GM21367 (cell line): Measurements from ENCODE around the gene DYNC1I2.
A peak's percentile ranks its signal among the peaks of the same experiment; 100 is the strongest.

Experiments
- ATAC-seq: cut with Tn5 transposase; IDR thresholded peaks from one replicate; pipeline ENCODE4 v1.9.1; 2021; ENCODE audit not compliant: unreplicated experiment

DYNC1I2 gene

DNA sequence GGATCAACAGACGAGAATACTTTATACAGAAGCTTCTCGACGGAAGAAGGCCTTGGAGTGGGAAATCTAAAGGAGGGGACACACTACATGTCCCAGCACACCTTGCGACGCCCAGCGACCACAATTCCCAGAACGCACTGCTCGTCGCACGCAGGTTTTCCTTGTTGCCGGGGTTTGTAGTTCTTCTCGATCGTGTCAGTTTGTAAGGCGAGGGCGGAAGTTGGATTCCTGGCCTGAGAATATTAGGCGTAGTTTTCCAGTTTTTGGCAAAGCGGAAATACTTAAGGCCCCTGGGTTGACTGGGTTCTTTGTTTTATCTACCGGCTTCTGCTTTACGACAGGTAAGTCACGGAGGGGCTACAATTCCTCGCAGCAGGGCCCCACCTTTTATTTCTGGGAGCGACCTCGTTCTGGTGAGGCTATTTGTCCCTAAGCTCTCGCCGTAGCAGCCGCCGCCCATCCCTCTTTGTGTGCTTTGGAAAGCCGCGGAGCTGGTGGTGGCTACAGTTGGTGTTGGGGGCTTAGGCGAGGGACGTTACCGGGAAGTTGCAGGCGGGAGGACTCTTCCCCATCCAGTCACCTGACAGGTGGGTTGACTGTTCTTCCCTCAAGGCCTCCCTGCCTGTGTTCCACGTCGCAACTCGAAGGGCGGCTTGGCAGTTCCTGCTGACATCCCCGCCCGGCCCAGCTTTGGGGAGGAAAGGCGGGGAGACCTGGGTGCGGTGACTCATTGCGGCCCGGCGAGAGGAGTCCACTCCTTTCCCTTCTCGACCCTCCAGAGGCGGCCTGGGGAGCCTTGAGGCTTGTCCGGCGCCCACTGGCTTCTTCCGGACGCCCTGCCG, at the start of gene DYNC1I2:
Gene DYNC1I2 (plus strand): TSS at position 183 of the 842 bp plus-strand sequence. CDS start 2,687 bp downstream, outside the sequence.
- peak; percentile 83 for ATAC-seq

- ATAC-seq: no peak
Observed at GRCh38 chr2:171651667-171652415, 35.4 kb upstream of the DYNC1I2 start.

DNA sequence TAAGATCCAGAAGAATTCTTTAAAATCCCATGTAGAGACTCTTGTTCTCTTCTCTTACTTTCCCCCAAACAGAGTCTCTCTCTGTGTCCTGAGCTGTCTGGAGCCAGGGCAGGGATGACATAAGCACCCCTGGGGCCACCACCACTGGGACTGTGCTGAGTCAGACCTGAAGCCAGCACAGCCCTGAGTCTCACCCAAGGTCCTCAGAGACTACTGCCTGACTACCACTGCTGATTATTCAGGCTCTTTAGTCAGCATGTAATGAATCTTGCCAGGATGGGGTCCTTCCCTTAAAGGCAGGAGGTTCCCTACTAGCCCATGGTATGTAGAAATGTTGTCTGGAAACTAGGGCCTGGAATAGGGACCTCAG, 34.9 kb upstream of the DYNC1I2 start:
- peak; percentile 78 for ATAC-seq

DNA sequence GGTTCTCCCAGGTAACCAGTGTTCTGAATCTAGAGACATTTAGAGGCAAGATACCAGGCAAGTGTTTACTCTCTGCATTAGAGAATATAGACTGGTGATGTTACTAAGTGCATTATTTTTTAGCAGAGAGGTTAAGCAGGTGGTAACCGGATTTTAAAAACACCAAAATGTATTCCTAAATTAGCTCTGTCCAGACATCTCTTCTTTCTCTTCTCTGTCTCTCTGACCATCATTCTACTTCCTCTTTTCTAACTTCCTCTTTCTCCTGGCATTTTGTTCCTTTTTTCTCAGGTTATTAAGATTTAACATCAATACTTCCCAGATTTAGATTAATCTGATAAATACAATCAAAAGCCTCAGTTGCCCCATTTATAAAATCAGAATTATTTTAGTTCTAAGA, 31.7 kb upstream of the DYNC1I2 start:
- ATAC-seq: no peak

GRCh38 chr2:171667041-171667440, 20.2 kb upstream of the DYNC1I2 start:
- no peak for ATAC-seq

DNA sequence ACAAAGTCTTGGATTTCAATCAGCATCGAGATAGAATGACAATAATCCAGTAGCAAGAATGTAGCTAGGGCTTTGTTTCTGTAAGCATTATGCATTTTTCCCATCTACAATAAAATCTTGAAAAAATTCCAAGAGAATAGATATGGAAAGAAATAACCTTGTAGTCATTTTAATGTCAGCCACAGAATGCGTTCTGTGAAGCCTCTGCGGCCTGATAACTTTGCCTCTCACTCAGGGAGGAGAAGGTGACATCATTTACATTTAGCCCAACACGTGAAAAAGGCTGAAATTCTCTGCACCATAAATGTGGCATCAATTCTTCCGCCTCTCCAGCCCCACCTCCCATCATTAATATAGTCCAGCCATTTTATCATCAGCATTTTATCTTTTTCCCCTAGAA, 19.1 kb upstream of the DYNC1I2 start:
- no peak for ATAC-seq

- no peak for ATAC-seq
Observed at GRCh38 chr2:171669121-171669520, 18.1 kb upstream of the DYNC1I2 start.

DNA sequence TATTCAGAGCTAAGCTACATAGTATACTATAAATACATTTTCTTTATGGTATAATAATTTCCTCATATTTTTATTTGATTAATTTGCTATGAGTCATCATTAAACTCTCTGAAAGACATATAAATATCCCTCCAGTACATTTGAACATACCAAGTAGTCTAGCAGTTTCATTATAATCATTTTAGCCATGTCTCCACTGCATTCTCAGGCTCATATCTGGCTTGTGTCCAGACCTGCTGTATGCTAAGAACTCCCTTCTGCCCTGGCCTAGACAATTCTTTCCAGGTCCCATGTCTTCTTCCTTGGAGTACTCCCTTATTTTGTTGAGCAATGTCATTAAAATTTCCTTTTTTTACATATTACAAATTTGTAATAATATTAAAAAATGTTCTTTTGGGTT, 16.6 kb upstream of the DYNC1I2 start:
- ATAC-seq: no peak

GRCh38 chr2:171671867-171672266, 15.4 kb upstream of the DYNC1I2 start:
- no peak for ATAC-seq

DNA sequence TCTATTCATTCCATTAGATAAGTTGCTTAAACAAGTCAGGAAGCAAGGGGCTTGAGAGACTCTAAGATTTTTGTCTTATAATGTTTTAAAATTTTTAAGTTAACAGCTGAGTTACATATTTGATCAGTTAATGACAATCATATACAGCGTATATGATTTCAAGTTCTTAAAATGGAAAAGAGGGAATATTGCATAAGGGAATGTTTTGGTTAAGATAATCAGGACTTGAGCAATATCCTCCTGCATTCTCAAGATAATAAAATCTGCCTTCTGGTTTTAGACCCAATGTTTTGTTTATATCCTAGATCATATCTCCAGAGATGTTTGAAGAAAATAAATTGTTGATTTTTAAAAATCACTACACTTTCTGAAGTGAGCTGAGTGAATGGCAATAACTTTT, 13.4 kb upstream of the DYNC1I2 start:
- no peak for ATAC-seq

GRCh38 chr2:171675810-171676345, 11.4 kb upstream of the DYNC1I2 start:
- ATAC-seq: no peak

GRCh38 chr2:171678619-171679018, 8.7 kb upstream of the DYNC1I2 start:
- ATAC-seq: no peak

GRCh38 chr2:171688129-171688465, 828 bp downstream of the DYNC1I2 start:
- ATAC-seq: no peak

GRCh38 chr2:171692331-171692730, 5.1 kb downstream of the DYNC1I2 start:
- ATAC-seq: no peak

DNA sequence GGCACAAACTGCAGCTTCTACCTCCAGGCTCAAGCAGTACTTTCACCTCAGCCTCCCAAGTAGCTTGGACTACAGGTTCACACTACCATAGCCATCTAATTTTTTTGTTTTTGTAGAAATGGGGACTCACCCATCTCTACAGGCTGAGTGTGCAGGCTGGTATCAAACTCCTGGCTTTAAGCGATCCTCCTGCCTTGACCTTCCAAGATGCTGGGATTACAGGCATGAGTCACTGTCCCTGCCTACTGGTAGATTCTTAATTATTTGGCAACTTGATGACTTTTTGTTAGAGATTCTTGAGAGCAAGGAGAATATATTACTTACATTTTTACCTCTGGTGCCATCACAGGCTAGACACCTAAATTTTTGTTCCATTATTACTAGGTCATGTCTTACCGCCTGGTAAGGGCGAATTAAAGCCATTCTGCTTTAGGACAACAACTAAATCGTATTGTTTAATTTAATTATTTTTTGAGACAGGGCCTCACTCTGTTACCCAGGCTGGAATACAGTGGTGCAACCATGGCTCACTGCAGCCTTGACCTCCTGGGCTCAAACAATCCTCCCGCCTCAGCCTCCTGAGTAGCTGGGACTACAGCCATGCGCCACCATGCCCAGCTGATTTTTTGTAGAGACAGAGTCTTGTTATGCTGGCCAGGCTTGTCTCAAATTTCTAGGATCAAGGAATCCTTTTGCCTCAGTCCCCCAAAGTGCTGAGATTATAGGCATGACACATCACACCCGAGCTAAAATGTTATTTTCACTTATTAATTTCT, 15.7 kb downstream of the DYNC1I2 start:
- no peak for ATAC-seq

DNA sequence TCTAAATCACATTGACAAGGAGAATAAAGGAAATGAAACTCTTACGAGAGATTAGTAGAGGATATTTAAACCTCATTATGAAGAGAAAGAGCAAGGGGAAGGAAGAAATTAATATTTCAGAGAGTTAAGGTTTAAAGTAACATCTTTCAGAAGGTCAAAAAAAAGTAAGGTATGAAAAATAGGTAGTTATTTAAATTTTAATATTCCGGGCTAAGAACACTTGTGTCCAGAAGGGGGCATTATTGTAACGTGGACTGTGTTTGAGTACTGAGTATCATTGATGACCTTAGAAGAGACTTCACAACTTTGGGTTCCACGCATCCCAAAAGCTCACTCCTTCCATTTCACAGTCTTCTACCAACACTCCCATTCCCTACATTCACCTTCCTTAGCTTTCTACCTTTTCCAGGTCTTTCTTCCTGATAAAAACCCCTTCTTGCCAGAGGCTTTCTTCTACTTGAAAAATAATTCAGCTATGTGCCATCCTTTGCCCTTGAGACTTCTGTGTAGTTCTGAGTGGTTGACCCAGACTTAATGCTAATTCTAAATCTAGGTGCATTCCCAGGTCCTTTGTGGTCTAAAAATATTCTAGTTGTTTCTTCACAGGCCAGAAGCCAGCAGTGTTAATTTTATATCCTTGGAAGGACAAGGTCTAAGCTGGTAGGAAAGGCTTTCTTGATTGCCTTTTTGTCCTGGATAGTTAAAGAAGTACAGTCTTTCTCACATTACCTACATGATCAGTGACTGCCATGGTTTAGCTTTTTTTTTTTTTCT, 16.5 kb downstream of the DYNC1I2 start:
- no peak for ATAC-seq

DNA sequence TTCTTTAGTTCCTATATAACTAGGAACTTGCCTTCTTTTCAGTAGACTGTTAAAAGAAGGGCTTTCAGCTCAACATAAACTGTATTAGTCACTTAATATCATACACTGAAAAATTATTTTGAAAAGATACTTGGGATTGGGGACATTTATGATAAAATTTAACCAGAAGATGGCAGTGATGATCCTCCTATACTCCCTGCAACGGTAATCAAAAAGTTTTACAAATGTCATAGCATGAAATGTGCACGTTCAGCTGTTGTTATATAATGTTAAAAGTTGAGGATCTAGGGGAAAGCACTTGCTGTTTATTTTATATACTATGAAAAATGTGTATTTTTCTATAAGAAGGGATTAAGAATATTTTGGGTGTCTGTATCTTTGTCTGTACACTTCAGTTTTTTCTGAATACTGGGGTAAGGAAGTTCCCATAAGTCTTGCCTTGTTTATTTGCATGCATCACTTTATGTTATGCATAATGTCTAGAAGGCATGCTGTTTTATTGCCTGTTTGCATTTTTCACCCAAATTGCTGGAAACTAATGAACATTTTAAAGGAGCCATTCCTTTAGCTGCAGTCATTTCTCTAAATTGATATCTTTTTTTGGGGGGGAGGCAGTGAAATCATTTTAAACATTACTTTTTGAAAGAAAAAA, 19.0 kb downstream of the DYNC1I2 start:
- no peak for ATAC-seq

DNA sequence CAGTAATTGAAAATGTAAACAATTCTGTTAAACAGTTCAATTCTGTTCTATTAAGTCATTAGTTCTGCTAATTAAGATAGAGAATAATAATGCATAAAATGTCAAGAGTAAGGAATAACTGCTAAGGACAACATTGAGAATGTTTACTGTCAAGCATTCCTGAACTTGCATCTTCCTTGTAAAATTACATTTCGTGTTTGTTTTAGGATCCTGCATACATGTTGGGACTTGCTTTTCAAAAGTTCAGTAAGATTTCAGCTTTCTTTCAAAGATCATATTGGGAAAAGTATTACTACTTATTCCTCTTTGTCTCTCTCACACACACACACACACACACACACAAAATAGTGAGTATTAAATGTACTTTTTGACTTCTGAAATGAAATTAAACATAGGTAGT, 20.5 kb downstream of the DYNC1I2 start:
- ATAC-seq: no peak

DNA sequence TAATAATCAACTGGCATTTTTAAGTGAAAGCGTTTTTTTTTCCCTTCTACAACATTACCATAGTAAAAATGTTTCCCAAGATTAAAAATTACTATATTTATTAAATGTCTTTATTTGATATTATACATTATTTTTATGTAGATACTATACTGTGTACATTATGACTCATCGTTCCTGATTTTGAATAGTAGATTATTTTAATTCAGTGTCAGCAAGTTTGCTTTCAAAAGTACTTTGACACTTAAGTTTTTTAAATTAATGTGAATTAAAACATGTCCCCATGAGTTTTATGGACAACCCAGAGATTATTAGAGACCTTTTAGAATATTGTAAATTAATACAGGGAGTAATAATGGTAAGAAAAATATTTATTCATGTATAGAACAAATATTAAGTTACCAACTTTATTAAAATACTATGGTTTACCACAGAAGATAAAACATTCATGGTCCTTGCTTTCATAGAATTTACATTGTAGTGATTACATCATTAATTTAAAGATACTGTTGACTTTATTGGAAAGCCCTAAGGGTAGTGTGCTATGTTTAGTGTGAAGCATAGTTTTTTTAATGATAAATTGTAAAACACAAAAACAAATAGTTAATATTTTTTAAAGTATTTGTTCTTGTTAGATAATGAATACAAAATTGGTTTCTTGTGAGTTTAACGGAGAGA, 21.9 kb downstream of the DYNC1I2 start:
- no peak for ATAC-seq

DNA sequence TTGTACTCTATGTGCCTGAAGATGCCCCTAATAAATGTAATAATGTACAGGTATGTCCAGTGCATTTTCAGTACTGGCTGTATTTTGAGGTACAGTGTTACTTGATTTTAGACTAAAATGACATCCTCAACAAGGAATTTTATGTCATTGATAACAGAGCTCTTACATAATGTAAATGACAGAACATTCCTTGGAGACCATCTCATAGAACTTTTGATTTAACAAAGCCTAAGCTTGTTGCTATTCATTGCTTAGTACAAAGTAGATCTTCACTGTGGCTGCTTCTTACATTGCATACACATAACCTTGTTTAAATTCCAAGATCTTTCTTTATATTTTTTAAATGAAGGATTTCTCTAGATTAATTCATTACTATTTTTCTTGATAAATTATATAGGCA, 24.1 kb downstream of the DYNC1I2 start:
- ATAC-seq: no peak
